Fibroblast of lung (primary cell): ENCODE data around the gene INTS14. TPM values are rescaled to one million over a fixed set of nuclear protein-coding genes. Genes with fewer than 3 reads are reported as not detected.
"Not testable (repeated sequence)": the region's sequence is repeated elsewhere in the genome, so short reads cannot be mapped to it uniquely, and the experiment has no call there.

Source experiments
- DNase-seq, 2 donors: peaks; one replicate each; pipeline versions ENCODE4 v3.0.0 to v3.0.0-alpha.2; 2010; ENCODE audit warnings: low read depth in 2 of 2
- H2AFZ ChIP-seq: 2 replicates; pipeline ENCODE4 v1.5.1; 2012; ENCODE audit warnings: low read length, control low read depth, inconsistent platforms
- H3K27ac ChIP-seq: 2 replicates; pipeline ENCODE4 v1.5.1; 2011; ENCODE audit warnings: low read length, control low read depth; ENCODE audit not compliant: insufficient read depth
- H3K27me3 ChIP-seq: 2 replicates; pipeline ENCODE4 v1.5.1; 2011; ENCODE audit warnings: mild to moderate bottlenecking, low read length; ENCODE audit not compliant: control insufficient read depth, insufficient read depth
- H3K36me3 ChIP-seq: 2 replicates; pipeline ENCODE4 v1.5.1; 2011; ENCODE audit warnings: low read length; ENCODE audit not compliant: control insufficient read depth, insufficient read depth
- H3K4me1 ChIP-seq: 2 replicates; pipeline ENCODE4 v1.5.1; 2011; ENCODE audit warnings: low read length; ENCODE audit not compliant: control insufficient read depth, insufficient read depth; ENCODE audit errors: extremely low read depth
- H3K4me2 ChIP-seq: 2 replicates; pipeline ENCODE4 v1.5.1; 2011; ENCODE audit warnings: low read length, control low read depth; ENCODE audit not compliant: insufficient read depth; ENCODE audit errors: extremely low read depth
- H3K4me3 ChIP-seq, 4 experiments: fragments of 200-600 bp in 1 of 4; sonication (generic) in 1 of 4; replicated peaks in 1 of 4; 2 replicates each; pipeline ENCODE4 v1.5.1; 2011 to 2016; ENCODE audit warnings: low read length in 4 of 4, low read depth in 3 of 4, mild to moderate bottlenecking in 3 of 4, control low read depth in 2 of 4, inconsistent platforms in 1 of 4, mixed read lengths in 1 of 4; ENCODE audit not compliant: insufficient read depth in 1 of 4; ENCODE audit errors: control extremely low read depth in 1 of 4
- H3K79me2 ChIP-seq: 2 replicates; pipeline ENCODE4 v1.5.1; 2012; ENCODE audit warnings: mild to moderate bottlenecking, low read length, inconsistent platforms; ENCODE audit not compliant: control insufficient read depth, insufficient read depth
- H3K9ac ChIP-seq: 2 replicates; pipeline ENCODE4 v1.5.1; 2011; ENCODE audit warnings: mild to moderate bottlenecking, low read length, control low read depth; ENCODE audit not compliant: insufficient read depth
- H3K9me3 ChIP-seq: 2 replicates; pipeline ENCODE4 v1.5.1; 2012; ENCODE audit warnings: low read depth, low read length; ENCODE audit not compliant: control insufficient read depth, insufficient read depth
- H4K20me1 ChIP-seq: 2 replicates; pipeline ENCODE4 v1.5.1; 2011; ENCODE audit warnings: low read length; ENCODE audit not compliant: control insufficient read depth, insufficient read depth; ENCODE audit errors: extremely low read depth
- CTCF ChIP-seq, 2 donors: IDR thresholded peaks in 1 of 2; conservative IDR thresholded peaks in 1 of 2; 1 replicate in 1 of 2; 2 replicates in 1 of 2; pipeline ENCODE4 v1.5.1; 2011 to 2012; ENCODE audit warnings: low read length in 2 of 2, control low read depth in 1 of 2, inconsistent platforms in 1 of 2, low read depth in 1 of 2, mild to moderate bottlenecking in 1 of 2
- EZH2 ChIP-seq: IDR thresholded peaks from 2 replicates; pipeline ENCODE4 v1.5.1; 2012; ENCODE audit warnings: low read length, control low read depth, mild to moderate bottlenecking; ENCODE audit errors: missing control alignments
- polyA plus RNA-seq, 2 donors: library from polyadenylated mRNA; depleted of rRNA in 1 of 2; stranded (reverse) in 1 of 2; unstranded in 1 of 2; fragments of >200 nt; gene quantifications; 2 replicates each; pipeline ENCODE4 v1.2.1, GENCODE V29; 2011 to 2012; ENCODE audit warnings: missing spikeins in 1 of 2
- total RNA-seq: library from RNA; depleted of rRNA; stranded (reverse); fragments of >200 nt; gene quantifications from 2 replicates; pipeline ENCODE4 v1.2.1, GENCODE V29; 2014

INTS14 gene
- total and polyA plus RNA-seq, 2 donors (not counting 1 experiment from before 2014, with no cell fraction given) = 31.5 to 55.9 TPM

DNA sequence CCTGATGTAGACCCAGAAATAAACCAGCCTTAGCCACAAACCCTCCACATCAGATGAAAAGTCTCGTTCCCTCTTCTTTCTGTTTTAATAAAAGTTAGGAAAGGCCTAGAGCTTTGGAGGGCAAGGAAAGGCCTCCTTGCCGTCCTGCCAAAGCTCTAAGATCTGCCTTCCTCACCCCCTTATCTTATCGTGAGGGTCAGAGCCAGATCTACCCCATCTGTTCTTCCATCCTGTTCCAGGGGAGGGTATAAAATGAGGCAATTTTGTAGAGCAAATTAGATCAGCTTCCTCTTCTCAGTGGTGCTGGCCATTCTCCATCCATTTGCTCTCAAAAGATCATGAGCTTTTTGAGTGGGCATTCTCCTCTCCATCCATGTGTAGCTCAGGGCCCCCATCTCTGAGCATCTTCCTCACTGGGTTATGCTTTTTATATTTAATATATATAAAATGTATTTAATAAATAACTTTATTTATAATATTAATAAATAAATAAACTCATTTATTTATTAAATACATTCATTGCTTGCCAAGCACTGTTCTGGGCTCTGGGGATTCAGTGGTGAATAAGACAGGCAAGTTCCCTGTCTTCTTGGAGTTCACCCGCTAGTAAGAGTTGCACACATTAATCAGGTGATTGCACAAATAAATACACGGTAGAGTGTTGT is 8.8 kb upstream of the INTS14 start:
- DNase-seq = no peak

DNA sequence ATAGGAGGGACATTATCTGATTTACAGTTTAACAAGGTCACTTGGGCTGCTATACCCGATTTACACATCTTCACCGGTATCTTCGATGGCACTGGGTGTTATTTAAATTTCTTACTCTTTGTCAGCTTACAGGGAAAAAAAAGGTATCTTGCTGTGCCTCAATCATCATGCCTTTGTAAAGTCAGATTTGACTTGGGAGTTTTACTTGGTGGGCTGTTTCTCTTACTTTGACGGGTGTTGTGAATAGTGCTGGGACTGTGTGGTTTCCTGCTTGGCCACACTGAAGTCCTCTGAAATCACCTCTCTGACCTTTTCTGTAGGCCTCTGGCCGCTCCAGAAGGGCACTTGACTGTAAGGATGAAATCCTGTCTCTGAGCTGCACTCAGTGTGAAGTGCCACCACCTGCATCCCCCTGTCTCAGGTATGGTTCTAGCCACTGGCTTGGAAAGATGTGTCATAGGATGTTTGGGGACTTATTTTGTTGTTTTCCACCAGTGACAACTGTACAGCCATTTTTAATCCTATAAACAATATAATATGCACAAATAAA is 7.7 kb upstream of the INTS14 start:
- Histone ChIP-seq H3K9me3 (no peaks in the 10 kb centered on the region), H3K4me2 (no peak overlapping the region), H3K9ac (no peak overlapping the region), H3K4me1 (no peaks in the 10 kb centered on the region), H3K4me3 (no peak overlapping the region), H3K36me3 (no peaks in the 10 kb centered on the region), H2AFZ (no peak overlapping the region), H3K27ac (no peak overlapping the region), H3K79me2 (no peaks in the 10 kb centered on the region), H4K20me1 (no peaks in the 10 kb centered on the region), H3K27me3 (no peaks in the 10 kb centered on the region)
- TF ChIP-seq EZH2 (no peak), CTCF (conservative IDR thresholded peaks at IDR 0.05 in 1 of 2, IDR thresholded peaks at IDR 0.05 in 1 of 2; ENCODE audit: low read depth in 1 of 2, low read length in 2 of 2) (no peak)
- no peak for DNase-seq

More for the DNA sequence above, 8.8 kb upstream of the INTS14 start:
- H3K36me3 ChIP-seq = no peaks in the 10 kb centered on the region
- H3K9me3 ChIP-seq = no peaks in the 10 kb centered on the region
- TF ChIP-seq CTCF (conservative IDR thresholded peaks at IDR 0.05 in 1 of 2, IDR thresholded peaks at IDR 0.05 in 1 of 2; ENCODE audit: low read depth in 1 of 2, low read length in 2 of 2) = no peak
- no peak for TF ChIP-seq EZH2
- no peaks in the 10 kb centered on the region for H4K20me1 ChIP-seq
- no peak overlapping the region for H3K27ac ChIP-seq
- H3K27me3 ChIP-seq = no peaks in the 10 kb centered on the region
- no peaks in the 10 kb centered on the region for H3K79me2 ChIP-seq
- H2AFZ ChIP-seq = no peak overlapping the region
- H3K9ac ChIP-seq = no peak overlapping the region
- no peak overlapping the region for H3K4me2 ChIP-seq
- H3K4me3 ChIP-seq = no peak overlapping the region
- H3K4me1 ChIP-seq = no peaks in the 10 kb centered on the region

DNA sequence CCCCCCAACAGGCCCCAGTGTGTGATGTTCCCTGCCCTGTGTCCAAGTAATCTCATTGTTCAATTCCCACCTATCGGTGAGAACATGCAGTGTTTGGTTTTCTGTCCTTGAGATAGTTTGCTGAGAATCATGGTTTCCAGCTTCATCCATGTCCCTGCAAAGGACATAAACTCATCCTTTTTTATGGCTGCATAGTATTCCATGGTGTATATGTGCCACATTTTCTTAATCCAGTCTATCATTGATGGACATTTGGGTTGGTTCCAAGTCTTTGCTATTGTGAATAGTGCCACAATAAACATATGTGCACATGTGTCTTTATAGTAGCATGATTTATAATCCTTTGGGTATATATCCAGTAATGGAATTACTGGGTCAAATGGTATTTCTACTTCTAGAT is 5.0 kb upstream of the INTS14 start:
- H3K4me3 ChIP-seq, H2AFZ ChIP-seq, H3K79me2 ChIP-seq, H3K27me3 ChIP-seq, H4K20me1 ChIP-seq, DNase-seq, H3K27ac ChIP-seq, H3K4me1 ChIP-seq, H3K9ac ChIP-seq, H3K36me3 ChIP-seq, H3K4me2 ChIP-seq, H3K9me3 ChIP-seq: not testable (repeated sequence)
